ENCODE measurements around the gene LTBP1.

DNA sequence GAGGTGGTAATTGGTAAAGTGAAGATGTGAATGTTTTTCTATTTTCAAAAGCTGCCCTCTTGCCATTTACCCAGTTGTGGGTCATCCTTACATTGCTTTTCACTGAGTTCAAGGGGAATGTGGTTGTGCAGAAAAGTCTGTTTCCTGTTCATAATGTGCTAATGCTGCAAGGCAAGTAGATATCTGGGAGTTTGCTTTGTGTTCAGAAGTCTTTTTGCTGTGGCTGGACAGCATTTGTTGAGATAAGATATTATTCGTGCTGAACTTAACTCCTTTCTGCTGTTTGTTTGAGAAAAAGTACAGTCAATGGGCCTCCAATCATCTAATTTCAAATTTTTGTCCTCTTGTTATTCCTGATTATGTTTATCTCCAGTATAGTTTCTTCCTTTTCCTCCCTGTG, 263.2 kb downstream of the LTBP1 start:
- TF ChIP-seq, protein P1, sequence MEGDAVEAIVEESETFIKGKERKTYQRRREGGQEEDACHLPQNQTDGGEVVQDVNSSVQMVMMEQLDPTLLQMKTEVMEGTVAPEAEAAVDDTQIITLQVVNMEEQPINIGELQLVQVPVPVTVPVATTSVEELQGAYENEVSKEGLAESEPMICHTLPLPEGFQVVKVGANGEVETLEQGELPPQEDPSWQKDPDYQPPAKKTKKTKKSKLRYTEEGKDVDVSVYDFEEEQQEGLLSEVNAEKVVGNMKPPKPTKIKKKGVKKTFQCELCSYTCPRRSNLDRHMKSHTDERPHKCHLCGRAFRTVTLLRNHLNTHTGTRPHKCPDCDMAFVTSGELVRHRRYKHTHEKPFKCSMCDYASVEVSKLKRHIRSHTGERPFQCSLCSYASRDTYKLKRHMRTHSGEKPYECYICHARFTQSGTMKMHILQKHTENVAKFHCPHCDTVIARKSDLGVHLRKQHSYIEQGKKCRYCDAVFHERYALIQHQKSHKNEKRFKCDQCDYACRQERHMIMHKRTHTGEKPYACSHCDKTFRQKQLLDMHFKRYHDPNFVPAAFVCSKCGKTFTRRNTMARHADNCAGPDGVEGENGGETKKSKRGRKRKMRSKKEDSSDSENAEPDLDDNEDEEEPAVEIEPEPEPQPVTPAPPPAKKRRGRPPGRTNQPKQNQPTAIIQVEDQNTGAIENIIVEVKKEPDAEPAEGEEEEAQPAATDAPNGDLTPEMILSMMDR (IDR thresholded peaks at IDR 0.05): no peak
- TF ChIP-seq EZH2 (IDR thresholded peaks at IDR 0.05; ENCODE audit: borderline replicate concordance, insufficient read depth, low read depth, low read length, poor library complexity, severe bottlenecking): no peak
